ENCODE results near the gene PCBP3.
"Not testable (repeated sequence)": the region's sequence is repeated elsewhere in the genome, so short reads cannot be mapped to it uniquely, and the experiment has no call there.

Gene PCBP3

GRCh38 chr21:45709696-45710268, 66.3 kb downstream of the PCBP3 start:
- TF ChIP-seq POLR2A (IDR thresholded peaks at IDR 0.05; ENCODE audit: low read depth, low read length) (no peak), POLR2AphosphoS5 (IDR thresholded peaks at IDR 0.05; ENCODE audit: low read depth, low read length) (no peak), TAF1 (IDR thresholded peaks at IDR 0.05; ENCODE audit: borderline replicate concordance, low read depth, low read length) (no peak)
- FAIRE-seq (no peak), DNase-seq (ENCODE audit: insufficient read length) (no peak)

GRCh38 chr21:45710306-45710705, 66.8 kb downstream of the PCBP3 start:
- FAIRE-seq; DNase-seq (ENCODE audit: insufficient read length): not testable (repeated sequence)

GRCh38 chr21:45713613-45714012, 70.1 kb downstream of the PCBP3 start:
- DNase-seq (ENCODE audit: insufficient read length) (no peak), FAIRE-seq (no peak)
- TF ChIP-seq POLR2AphosphoS5 (IDR thresholded peaks at IDR 0.05; ENCODE audit: low read depth, low read length) (no peak), POLR2A (IDR thresholded peaks at IDR 0.05; ENCODE audit: low read depth, low read length) (no peak), TAF1 (IDR thresholded peaks at IDR 0.05; ENCODE audit: borderline replicate concordance, low read depth, low read length) (no peak)

- no peak for TF ChIP-seq TAF1 (IDR thresholded peaks at IDR 0.05; ENCODE audit: borderline replicate concordance, low read depth, low read length)
- no peak for TF ChIP-seq POLR2AphosphoS5 (IDR thresholded peaks at IDR 0.05; ENCODE audit: low read depth, low read length)
- TF ChIP-seq POLR2A (IDR thresholded peaks at IDR 0.05; ENCODE audit: low read depth, low read length): no peak
- DNase-seq (ENCODE audit: insufficient read length): no peak
- FAIRE-seq: no peak
Observed at GRCh38 chr21:45715441-45715840, 71.9 kb downstream of the PCBP3 start.

GRCh38 chr21:45718413-45718812, 74.9 kb downstream of the PCBP3 start:
- FAIRE-seq (no peak), DNase-seq (ENCODE audit: insufficient read length) (no peak)
- no peak for TF ChIP-seq POLR2AphosphoS5 (IDR thresholded peaks at IDR 0.05; ENCODE audit: low read depth, low read length)
- TF ChIP-seq POLR2A (IDR thresholded peaks at IDR 0.05; ENCODE audit: low read depth, low read length): no peak
- no peak for TF ChIP-seq TAF1 (IDR thresholded peaks at IDR 0.05; ENCODE audit: borderline replicate concordance, low read depth, low read length)

- no peak for TF ChIP-seq TAF1 (IDR thresholded peaks at IDR 0.05; ENCODE audit: borderline replicate concordance, low read depth, low read length)
- no peak for TF ChIP-seq POLR2AphosphoS5 (IDR thresholded peaks at IDR 0.05; ENCODE audit: low read depth, low read length)
- no peak for FAIRE-seq
- no peak for DNase-seq (ENCODE audit: insufficient read length)
Observed at GRCh38 chr21:45719177-45719802, 75.8 kb downstream of the PCBP3 start.

- FAIRE-seq; DNase-seq (ENCODE audit: insufficient read length): not testable (repeated sequence)
Observed at GRCh38 chr21:45720204-45720603, 76.7 kb downstream of the PCBP3 start.

GRCh38 chr21:45721671-45722070, 78.1 kb downstream of the PCBP3 start:
- TF ChIP-seq POLR2AphosphoS5 (IDR thresholded peaks at IDR 0.05; ENCODE audit: low read depth, low read length) (no peak), TAF1 (IDR thresholded peaks at IDR 0.05; ENCODE audit: borderline replicate concordance, low read depth, low read length) (no peak), POLR2A (IDR thresholded peaks at IDR 0.05; ENCODE audit: low read depth, low read length) (no peak)
- no peak for DNase-seq (ENCODE audit: insufficient read length)
- no peak for FAIRE-seq

- no peak for TF ChIP-seq POLR2A (IDR thresholded peaks at IDR 0.05; ENCODE audit: low read depth, low read length)
- TF ChIP-seq TAF1 (IDR thresholded peaks at IDR 0.05; ENCODE audit: borderline replicate concordance, low read depth, low read length): no peak
- TF ChIP-seq POLR2AphosphoS5 (IDR thresholded peaks at IDR 0.05; ENCODE audit: low read depth, low read length): no peak
- no peak for FAIRE-seq
- no peak for DNase-seq (ENCODE audit: insufficient read length)
Observed at GRCh38 chr21:45723049-45723958, 79.8 kb downstream of the PCBP3 start.

GRCh38 chr21:45724345-45724961, 80.9 kb downstream of the PCBP3 start:
- DNase-seq (ENCODE audit: insufficient read length) (no peak), FAIRE-seq (no peak)
- TF ChIP-seq POLR2A (IDR thresholded peaks at IDR 0.05; ENCODE audit: low read depth, low read length) (no peak), POLR2AphosphoS5 (IDR thresholded peaks at IDR 0.05; ENCODE audit: low read depth, low read length) (no peak), TAF1 (IDR thresholded peaks at IDR 0.05; ENCODE audit: borderline replicate concordance, low read depth, low read length) (no peak)

GRCh38 chr21:45724994-45725843, 81.7 kb downstream of the PCBP3 start:
- FAIRE-seq: no peak
- no peak for TF ChIP-seq POLR2AphosphoS5 (IDR thresholded peaks at IDR 0.05; ENCODE audit: low read depth, low read length)
- TF ChIP-seq POLR2A (IDR thresholded peaks at IDR 0.05; ENCODE audit: low read depth, low read length): no peak
- no peak for TF ChIP-seq TAF1 (IDR thresholded peaks at IDR 0.05; ENCODE audit: borderline replicate concordance, low read depth, low read length)
- DNase-seq (ENCODE audit: insufficient read length): no peak
